Skeletal muscle tissue (tissue), 4 donors: ENCODE results near the gene RDX. TPM values are rescaled to one million over a fixed set of nuclear protein-coding genes. Genes with fewer than 3 reads are reported as not detected.

Experiments used
- H3K27ac ChIP-seq: one replicate; pipeline ENCODE4 v1.7.0; 2013; ENCODE audit warnings: mild to moderate bottlenecking, low read depth, low read length, inconsistent platforms
- H3K27me3 ChIP-seq, 3 donors: one replicate each; pipeline ENCODE4 v1.7.0; 2013; ENCODE audit warnings: low read length in 3 of 3; ENCODE audit not compliant: control insufficient read depth in 3 of 3, insufficient read depth in 3 of 3
- H3K36me3 ChIP-seq, 3 donors: one replicate each; pipeline ENCODE4 v1.7.0; 2013; ENCODE audit warnings: low read length in 3 of 3; ENCODE audit not compliant: control insufficient read depth in 3 of 3, insufficient read depth in 3 of 3
- H3K4me1 ChIP-seq, 3 donors: one replicate each; pipeline ENCODE4 v1.7.0; 2013; ENCODE audit warnings: low read length in 3 of 3, mild to moderate bottlenecking in 3 of 3; ENCODE audit not compliant: control insufficient read depth in 3 of 3, insufficient read depth in 3 of 3
- H3K4me3 ChIP-seq, 3 donors: one replicate each; pipeline ENCODE4 v1.7.0; 2013; ENCODE audit warnings: low read length in 3 of 3
- H3K9ac ChIP-seq, 3 donors: one replicate each; pipeline ENCODE4 v1.7.0; 2013; ENCODE audit warnings: low read length in 3 of 3, mild to moderate bottlenecking in 3 of 3, moderate library complexity in 2 of 3, low read depth in 1 of 3
- H3K9me3 ChIP-seq, 3 donors: one replicate each; pipeline ENCODE4 v1.7.0; 2013; ENCODE audit warnings: low read length in 3 of 3; ENCODE audit not compliant: control insufficient read depth in 3 of 3
- total RNA-seq: library from RNA; depleted of rRNA; stranded (reverse); fragments of >200 nt; gene quantifications from one replicate; pipeline ENCODE4 v1.2.3, GENCODE V29; 2014
- donor health status: Osteomylitis.

Gene RDX
- total RNA-seq, 1 donor from 2014 or later = 56.4 TPM

DNA sequence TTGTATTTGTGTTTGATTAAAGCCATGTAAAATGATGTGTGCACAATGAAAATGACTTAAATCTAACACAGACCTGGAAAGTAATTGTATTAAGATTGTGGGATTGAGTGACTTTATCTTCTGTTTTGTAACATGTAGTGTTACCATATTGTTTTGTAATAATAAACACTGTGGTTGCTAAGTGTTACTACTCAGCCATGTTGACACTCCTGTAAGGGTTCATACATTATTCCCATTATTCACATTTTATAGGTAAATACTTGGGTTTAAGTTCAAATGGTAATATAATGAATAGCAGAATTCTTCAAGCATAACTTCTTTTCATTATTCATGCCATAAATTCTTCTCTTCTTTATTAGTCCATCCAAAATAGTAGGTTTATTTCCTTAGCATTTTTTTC, 134.2 kb downstream of the RDX start:
- Histone ChIP-seq H3K4me3 (no peak overlapping the region), H3K4me1 (no peaks in the 10 kb centered on the region), H3K27ac (no peak overlapping the region), H3K36me3 (peaks cover 14 to 41% (median 41%) of the 10 kb centered on the region in 3 donors), H3K27me3 (no peaks in the 10 kb centered on the region), H3K9me3 (no peaks in the 10 kb centered on the region), H3K9ac (no peak overlapping the region)

- H3K36me3 ChIP-seq = peaks cover 14 to 41% (median 41%) of the 10 kb centered on the region in 3 donors
- H3K9me3 ChIP-seq = no peaks in the 10 kb centered on the region
- H3K27me3 ChIP-seq = no peaks in the 10 kb centered on the region
- H3K4me3 ChIP-seq = no peak overlapping the region
- no peak overlapping the region for H3K27ac ChIP-seq
- H3K9ac ChIP-seq = no peak overlapping the region
- H3K4me1 ChIP-seq = no peaks in the 10 kb centered on the region
Observed at GRCh38 chr11:110161061-110161460, 135.4 kb downstream of the RDX start.

DNA sequence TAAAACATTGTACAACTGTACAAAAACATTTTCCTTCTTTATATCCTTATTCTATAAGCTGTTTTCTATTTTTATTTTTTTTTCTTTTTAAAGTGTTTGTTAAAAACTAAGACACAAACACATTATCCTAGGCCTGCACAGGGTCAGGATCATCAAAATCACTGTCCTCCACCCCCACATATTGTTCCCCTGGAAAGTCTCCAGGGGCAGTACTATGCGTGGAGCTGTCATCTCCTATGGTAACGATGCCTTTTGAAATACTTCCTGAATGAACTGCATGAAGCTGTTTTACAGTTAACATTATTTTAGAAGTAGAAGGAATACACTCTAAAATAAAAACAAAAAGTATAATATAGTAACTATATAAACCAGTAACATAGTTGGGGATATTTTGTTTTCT, 136.0 kb downstream of the RDX start:
- no peak overlapping the region for H3K9ac ChIP-seq
- H3K36me3 ChIP-seq = peaks cover 14 to 41% (median 38%) of the 10 kb centered on the region in 3 donors
- no peaks in the 10 kb centered on the region for H3K9me3 ChIP-seq
- no peak overlapping the region for H3K27ac ChIP-seq
- H3K4me3 ChIP-seq = no peak overlapping the region
- H3K27me3 ChIP-seq = no peaks in the 10 kb centered on the region
- H3K4me1 ChIP-seq = no peaks in the 10 kb centered on the region

GRCh38 chr11:110160016-110160415, 136.4 kb downstream of the RDX start:
- no peak overlapping the region for H3K4me3 ChIP-seq
- no peaks in the 10 kb centered on the region for H3K9me3 ChIP-seq
- H3K4me1 ChIP-seq = no peaks in the 10 kb centered on the region
- H3K36me3 ChIP-seq = peaks cover 10 to 36% (median 34%) of the 10 kb centered on the region in 3 donors
- H3K27me3 ChIP-seq = no peaks in the 10 kb centered on the region
- no peak overlapping the region for H3K27ac ChIP-seq
- H3K9ac ChIP-seq = no peak overlapping the region

DNA sequence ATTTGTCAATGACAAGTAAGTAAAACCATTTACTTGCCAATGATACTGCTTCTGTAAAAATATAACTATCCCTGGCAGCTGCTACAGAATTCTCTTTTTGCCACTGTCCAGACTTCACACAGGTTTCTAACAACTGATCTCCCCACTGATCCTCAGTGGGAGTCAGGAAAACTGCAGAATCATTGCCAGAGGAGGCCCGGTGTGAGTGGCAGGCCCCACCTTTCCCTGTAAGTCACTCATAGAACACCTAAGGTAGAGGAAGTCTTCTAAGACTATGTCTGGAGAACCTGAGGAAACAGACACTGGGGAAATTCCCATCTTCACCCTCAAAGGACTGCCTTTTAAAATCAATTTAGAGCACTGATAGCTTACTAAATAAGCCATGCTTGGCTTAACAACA, 136.9 kb downstream of the RDX start:
- Histone ChIP-seq H3K9me3 (no peaks in the 10 kb centered on the region), H3K9ac (no peak overlapping the region), H3K36me3 (peaks cover 6 to 31% (median 29%) of the 10 kb centered on the region in 3 donors), H3K4me1 (no peaks in the 10 kb centered on the region), H3K27ac (no peak overlapping the region), H3K27me3 (no peaks in the 10 kb centered on the region), H3K4me3 (no peak overlapping the region)

- Histone ChIP-seq H3K4me1 (no peaks in the 10 kb centered on the region), H3K27ac (no peak overlapping the region), H3K9me3 (no peaks in the 10 kb centered on the region), H3K27me3 (no peaks in the 10 kb centered on the region), H3K4me3 (no peak overlapping the region), H3K36me3 (peaks cover 6 to 27% (median 24%) of the 10 kb centered on the region in 3 donors), H3K9ac (no peak overlapping the region)
Observed at GRCh38 chr11:110158317-110159200, 137.9 kb downstream of the RDX start.

DNA sequence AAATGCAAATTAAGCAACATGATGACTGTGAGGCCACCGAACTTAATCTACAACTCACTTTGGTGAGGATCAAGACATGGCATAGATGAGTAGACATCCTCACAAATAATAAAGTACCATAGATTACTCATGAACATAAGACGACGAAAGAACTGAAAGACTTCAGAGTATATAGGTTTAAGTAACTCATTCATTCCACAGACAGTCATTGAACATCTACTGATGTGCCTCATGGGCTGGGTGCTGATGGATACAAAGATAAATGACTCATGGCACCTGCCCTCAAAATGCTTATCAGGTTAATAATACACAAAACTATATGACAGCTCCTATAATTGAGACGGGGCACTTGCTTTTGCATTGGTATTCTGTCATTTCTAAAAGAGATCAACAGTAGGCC, 139.9 kb downstream of the RDX start:
- Histone ChIP-seq H3K36me3 (peaks cover 6 to 24% (median 20%) of the 10 kb centered on the region in 3 donors), H3K27ac (no peak overlapping the region), H3K4me3 (no peak overlapping the region), H3K27me3 (no peaks in the 10 kb centered on the region), H3K9ac (no peak overlapping the region), H3K9me3 (no peaks in the 10 kb centered on the region), H3K4me1 (no peaks in the 10 kb centered on the region)

DNA sequence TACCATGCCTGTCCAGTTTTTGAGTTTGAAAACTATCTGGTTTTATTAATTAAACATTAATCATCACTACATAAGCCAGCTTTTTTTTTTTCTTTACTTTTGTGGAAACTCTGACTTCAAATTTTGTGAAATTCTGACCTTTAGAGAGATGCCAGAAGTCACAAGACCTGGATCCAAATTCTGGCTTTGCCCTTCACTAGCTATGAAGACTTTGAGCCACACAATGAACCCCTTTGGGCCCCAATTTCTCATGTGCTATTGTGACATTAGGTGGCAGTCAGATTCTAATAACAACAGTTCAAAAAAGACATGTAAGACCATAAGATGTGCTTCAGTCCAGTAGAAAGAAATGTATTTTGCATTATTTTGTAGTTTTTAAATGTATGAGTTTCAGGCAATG, 142.9 kb downstream of the RDX start:
- Histone ChIP-seq H3K9ac (no peak overlapping the region), H3K27me3 (no peaks in the 10 kb centered on the region), H3K4me1 (peaks cover 0 to 6% (median 0%) of the 10 kb centered on the region in 3 donors), H3K27ac (no peak overlapping the region), H3K9me3 (no peaks in the 10 kb centered on the region), H3K36me3 (peaks cover 0 to 5% (median 4%) of the 10 kb centered on the region in 3 donors), H3K4me3 (no peak overlapping the region)

GRCh38 chr11:110152199-110152598, 144.2 kb downstream of the RDX start:
- no peaks in the 10 kb centered on the region for H3K27me3 ChIP-seq
- H3K27ac ChIP-seq = no peak overlapping the region
- no peak overlapping the region for H3K9ac ChIP-seq

More at GRCh38 chr11:110152199-110152598, 144.2 kb downstream of the RDX start:
- no peak overlapping the region for H3K4me3 ChIP-seq
- H3K9me3 ChIP-seq = no peaks in the 10 kb centered on the region
- peaks cover 0 to 6% (median 0%) of the 10 kb centered on the region in 3 donors for H3K4me1 ChIP-seq
- H3K36me3 ChIP-seq = peaks cover 0 to 3% (median 0%) of the 10 kb centered on the region in 3 donors
